IPS-NIHi7 (cell line): ENCODE data around the gene ATP11C.
"Not testable (repeated sequence)": the region's sequence is repeated elsewhere in the genome, so short reads cannot be mapped to it uniquely, and the experiment has no call there.

Source experiments
- DNase-seq: peaks from one replicate; pipeline ENCODE4 v3.0.0; 2012; ENCODE audit warnings: mixed read lengths; ENCODE audit errors: extremely low spot score

Gene ATP11C

GRCh38 chrX:139924069-139924695 lies 8.7 kb downstream of the ATP11C start:
- DNase-seq, result no peak

GRCh38 chrX:139921142-139921541 lies 11.7 kb downstream of the ATP11C start:
- DNase-seq, result not testable (repeated sequence)

DNA sequence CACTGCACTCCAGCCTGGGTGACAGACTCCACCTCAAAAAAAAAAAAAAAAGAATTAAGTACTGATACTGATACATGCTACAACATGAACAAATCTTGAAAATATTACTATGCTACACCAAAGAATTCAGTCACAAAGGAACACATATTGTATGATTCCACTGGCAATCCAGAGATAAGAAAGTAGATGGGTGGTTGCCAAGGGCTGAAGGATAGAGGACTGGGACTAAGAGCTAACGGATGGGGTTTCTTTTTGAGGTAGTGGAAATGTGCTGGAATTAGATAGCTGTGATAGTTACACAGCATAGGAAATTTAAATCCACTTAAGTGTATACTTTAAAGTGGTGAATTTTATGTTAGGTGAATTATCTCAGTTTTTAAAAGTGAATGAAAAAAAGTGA lies 12.5 kb downstream of the ATP11C start:
- no peak for DNase-seq

GRCh38 chrX:139914421-139914820 lies 18.4 kb downstream of the ATP11C start:
- no peak for DNase-seq

DNA sequence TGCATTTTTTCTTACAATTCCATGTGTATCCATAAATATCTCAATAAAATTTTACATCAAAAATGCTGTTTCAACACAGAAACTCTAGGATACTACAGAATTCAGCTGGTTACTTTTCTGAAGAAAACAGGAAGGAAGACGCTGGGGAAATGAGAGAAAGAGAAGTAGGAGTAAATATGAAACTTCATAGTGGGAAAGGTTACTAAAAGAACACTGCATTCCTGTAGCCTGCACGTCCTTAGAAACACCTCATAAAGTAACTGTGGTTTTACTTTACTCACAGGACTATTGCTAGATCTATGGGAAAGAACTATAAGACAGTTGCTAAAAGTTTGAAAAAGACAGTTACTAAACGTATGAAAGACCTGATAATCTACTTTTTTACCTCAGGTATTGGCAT lies 23.1 kb downstream of the ATP11C start:
- DNase-seq, result no peak

DNA sequence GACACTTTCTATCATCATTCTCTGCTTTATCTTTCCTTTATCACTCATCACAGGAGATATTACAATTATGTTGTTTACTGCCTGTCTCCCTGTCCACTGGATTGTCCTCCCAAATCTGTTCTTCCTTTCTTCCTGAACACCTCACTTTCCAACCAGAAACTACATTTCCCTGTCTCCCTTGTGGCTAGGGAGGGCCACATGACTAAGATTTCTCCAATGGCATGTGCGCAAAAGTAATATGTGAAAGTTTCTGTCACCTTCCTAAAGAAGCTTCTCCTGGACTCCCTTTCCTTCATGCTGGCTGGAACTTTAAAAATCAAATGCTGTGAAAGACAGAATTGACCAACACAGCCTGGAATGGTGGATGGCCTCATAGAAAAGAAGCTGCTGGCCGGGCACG lies 25.8 kb downstream of the ATP11C start:
- DNase-seq, result no peak

GRCh38 chrX:139905743-139906142 lies 27.1 kb downstream of the ATP11C start:
- no peak for DNase-seq

- no peak for DNase-seq
Observed at GRCh38 chrX:139905051-139905450, 27.8 kb downstream of the ATP11C start.

GRCh38 chrX:139903210-139903609 lies 29.6 kb downstream of the ATP11C start:
- DNase-seq, result no peak

DNA sequence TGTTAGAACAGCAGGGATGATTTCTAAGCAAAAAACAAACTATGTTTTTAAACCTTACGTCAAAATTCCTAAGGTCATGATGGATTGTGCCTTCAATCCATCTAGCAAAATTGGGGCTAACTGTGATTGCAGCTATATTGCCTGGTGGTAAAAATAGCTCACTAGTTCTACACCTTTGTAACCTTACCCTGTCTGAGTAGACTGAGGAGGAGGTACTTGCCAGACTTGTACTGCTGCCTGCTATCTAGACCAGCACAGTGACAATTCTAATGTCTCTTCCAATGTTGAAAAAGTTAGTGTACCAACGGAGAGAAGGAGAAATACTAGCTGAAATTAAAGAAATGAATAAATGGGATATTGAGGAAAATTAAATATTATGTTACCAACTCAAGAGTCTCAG lies 30.3 kb downstream of the ATP11C start:
- DNase-seq, result no peak

DNA sequence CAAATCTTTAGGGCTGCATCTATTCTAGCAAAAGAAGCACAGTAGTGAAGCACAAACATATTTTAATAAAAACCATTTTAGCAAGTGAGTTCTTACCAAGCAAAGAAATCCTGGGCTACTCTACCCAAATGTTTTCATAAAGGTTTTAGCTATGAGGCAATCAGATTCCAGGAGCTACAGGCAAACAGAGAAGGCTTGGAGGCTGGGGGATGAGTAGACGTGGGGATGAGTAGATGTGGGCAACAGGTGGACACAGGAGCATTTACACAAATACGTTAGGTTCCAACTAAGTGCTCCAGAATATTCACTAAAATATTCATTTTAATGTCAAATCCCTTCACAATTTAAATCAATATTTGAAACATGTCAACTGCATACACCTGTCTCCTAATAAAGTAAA lies 34.5 kb downstream of the ATP11C start:
- no peak for DNase-seq

DNA sequence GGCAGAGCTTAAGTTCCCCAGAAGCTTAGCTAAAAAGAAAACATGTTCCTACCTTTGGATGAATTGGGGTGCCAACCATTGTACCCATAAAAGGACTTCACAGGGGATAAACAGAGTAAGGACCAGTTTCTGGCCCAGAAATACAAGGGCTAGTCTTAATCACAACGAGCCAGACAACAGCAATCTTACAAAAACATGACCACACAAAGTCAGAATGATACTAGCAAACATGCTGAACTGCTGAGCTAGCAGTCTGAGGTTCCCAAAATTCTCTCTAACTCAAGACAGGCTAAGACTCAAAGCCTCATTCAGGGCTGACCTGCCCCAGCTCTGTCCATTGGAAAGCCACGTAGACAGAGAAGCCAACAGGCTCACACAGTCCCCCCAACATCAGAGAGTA lies 40.3 kb downstream of the ATP11C start:
- DNase-seq, result no peak

DNA sequence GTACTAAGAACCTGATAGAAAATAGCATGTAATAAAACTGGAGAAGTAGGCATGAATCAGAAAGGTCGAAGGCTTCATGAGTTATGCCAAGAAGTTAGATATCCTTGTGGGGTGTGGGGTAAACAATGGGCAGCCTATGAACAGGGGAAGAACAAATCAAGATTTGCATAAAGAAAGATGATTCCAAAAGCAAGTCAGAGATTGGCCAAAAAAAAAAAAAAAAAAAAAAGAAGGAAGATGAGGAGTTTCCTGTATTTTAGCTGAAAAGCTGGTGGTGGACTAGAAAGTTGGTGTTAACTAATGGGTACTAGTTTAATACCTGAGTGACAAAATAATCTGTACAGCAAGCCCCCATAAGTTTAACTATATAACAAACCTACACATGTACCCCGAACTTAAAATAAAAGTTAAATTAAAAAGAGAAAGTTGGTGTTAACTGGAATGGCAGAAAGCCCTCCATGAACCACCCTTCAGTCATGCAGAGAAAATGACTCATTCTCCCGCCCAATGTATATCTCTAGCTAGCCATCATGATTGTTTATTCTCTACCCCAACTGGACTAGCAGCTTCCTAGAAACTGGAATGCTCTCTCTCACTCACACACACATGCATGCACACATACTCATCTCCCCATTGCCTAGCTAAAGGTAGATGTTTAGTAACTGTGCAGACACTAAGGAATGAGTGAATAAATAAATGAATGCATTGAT lies 41.7 kb downstream of the ATP11C start:
- DNase-seq, result no peak

- DNase-seq, result no peak
Observed at GRCh38 chrX:139889760-139890159, 43.1 kb downstream of the ATP11C start.

- no peak for DNase-seq
Observed at GRCh38 chrX:139883984-139884383, 48.9 kb downstream of the ATP11C start.

DNA sequence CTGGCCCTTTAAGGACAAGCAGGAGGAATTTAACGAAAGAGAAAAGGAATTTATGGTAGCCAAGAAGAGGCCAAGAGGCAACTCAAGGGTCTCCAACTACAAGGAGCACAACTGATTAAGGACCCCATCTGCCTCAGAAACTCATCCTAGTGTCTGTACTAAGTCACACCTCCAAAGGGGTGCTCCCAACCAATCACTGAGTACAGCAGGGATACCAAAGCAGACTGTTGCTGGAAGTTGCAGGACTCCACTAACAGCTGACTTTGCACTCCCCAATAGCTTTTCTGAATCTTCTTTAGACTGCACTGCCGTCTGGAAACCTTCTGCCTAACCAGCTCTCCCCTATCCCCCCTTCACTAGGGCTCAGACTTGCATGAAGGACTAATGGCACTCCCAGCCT lies 50.6 kb downstream of the ATP11C start:
- no peak for DNase-seq

DNA sequence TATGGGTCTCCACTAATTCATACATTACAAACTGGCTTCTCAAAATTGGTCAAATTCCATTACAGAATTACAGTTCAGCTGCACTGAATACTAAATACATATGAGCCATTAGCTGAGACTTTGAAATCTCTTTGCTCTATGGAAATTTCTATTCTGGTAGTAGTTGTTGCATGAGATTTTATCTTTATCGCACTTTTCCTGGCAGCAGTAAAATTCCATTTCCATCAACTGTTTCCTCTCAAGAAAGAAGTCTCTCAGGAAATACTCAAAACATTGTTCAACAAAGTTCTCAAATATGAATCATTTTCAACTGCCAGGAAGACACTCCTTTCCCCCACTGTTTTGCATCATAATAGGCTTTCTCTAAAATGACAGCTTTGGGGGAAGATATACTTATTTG lies 51.3 kb downstream of the ATP11C start:
- no peak for DNase-seq

DNA sequence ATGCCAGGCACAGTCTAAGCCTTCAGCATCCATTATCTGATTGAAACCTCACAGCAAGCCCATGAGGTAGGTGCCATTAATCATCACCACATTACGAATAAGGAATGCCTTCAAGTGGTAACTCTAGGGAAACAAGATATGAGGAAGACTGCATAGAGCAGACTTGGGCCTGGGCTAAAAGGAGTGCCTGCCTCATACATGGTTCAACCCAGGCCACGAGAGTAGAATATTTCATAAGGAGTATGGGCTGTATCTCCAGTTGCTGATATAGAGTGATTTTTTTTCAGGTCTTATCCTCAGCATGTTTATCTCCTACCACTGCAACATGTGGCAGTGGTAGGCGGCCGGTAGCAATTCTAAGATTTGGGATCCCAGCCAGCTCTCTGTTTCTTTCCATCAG lies 51.7 kb downstream of the ATP11C start:
- no peak for DNase-seq

- no peak for DNase-seq
Observed at GRCh38 chrX:139877710-139878414, 55.0 kb downstream of the ATP11C start.

DNA sequence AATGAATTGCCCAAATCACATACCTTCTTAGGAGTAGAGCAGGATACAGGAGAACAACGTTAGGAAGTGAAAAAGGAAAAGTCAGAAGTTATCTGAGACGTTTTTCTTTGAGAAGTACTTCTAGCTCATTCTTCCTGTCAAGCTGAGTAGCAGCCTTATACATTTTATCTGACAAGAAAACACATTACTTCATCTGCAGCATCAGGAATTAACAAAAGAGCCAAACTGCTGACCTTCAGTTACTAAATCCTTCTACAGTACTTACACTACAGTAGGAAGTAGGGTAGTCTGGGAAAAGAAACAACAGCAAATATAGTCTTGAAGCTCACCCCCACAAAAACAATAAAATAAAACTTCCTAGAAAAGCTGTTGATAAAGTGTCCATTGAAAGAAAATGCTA lies 57.0 kb downstream of the ATP11C start:
- DNase-seq, result no peak

- DNase-seq, result no peak
Observed at GRCh38 chrX:139869796-139870195, 63.1 kb downstream of the ATP11C start.

GRCh38 chrX:139864640-139865039 lies 68.2 kb downstream of the ATP11C start:
- no peak for DNase-seq

DNA sequence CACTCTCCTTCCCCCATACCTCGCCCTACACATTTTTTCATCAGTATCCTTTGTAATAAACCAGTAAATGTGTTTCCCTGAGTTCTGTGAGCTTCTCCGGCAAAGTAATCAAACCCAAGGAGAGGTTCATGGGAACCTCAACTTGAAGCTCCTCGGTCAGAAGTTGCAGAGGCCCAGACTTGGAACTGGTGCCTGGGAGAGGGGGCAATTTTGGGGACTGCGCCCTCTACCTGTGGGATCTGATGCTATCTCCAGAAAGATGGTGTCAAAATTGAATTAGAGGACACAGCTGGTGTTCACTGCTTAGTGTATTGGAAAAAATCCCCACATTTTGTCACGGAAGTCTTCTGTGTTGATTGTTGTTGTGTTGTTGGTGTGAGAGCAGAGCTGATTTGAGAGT lies 70.6 kb downstream of the ATP11C start:
- DNase-seq, result no peak
